RPMI8226 (cell line): ENCODE data around the gene TIMM17B.

Experiments
- DNase-seq: peaks from one replicate; pipeline ENCODE4 v3.0.0-alpha.2; 2015

The TIMM17B gene

GRCh38 chrX:48897625-48898306 is at the start of gene TIMM17B, which contains the start of gene PQBP1:
Gene TIMM17B, minus strand, starts transcription at chrX:48897768. Its CDS starts 19 bp downstream, at chrX:48897749.
Gene PQBP1, plus strand, starts transcription at chrX:48897930. Its CDS starts 580 bp downstream, at chrX:48898510.
- DNase-seq: peak; percentile 96

GRCh38 chrX:48945517-48946348 is 48.2 kb upstream of the TIMM17B start:
- peak; percentile 61 for DNase-seq

GRCh38 chrX:48942895-48943294 is 45.3 kb upstream of the TIMM17B start:
- DNase-seq: no peak

GRCh38 chrX:48940404-48940955 is 42.9 kb upstream of the TIMM17B start:
- peak; percentile 65 for DNase-seq

- peak; percentile 73 for DNase-seq
These were observed 42.1 kb upstream of the TIMM17B start for GRCh38 chrX:48939524-48940228.

GRCh38 chrX:48938721-48939425 is 41.3 kb upstream of the TIMM17B start:
- DNase-seq: peak; percentile 94

- DNase-seq: peak; percentile 89
These were observed 39.7 kb upstream of the TIMM17B start for GRCh38 chrX:48937054-48937907.

- no peak for DNase-seq
These were observed 39.0 kb upstream of the TIMM17B start for GRCh38 chrX:48936429-48937053.

- peak; percentile 17 for DNase-seq
These were observed 37.7 kb upstream of the TIMM17B start for GRCh38 chrX:48935301-48935670.

GRCh38 chrX:48934581-48935300 is 37.2 kb upstream of the TIMM17B start:
- DNase-seq: no peak

GRCh38 chrX:48933757-48934156 is 36.2 kb upstream of the TIMM17B start:
- peak; percentile 66 for DNase-seq

GRCh38 chrX:48927736-48928382 is 30.3 kb upstream of the TIMM17B start:
- peak; percentile 20 for DNase-seq

GRCh38 chrX:48927123-48927522 is 29.6 kb upstream of the TIMM17B start:
- no peak for DNase-seq

GRCh38 chrX:48924270-48924669 is 26.7 kb upstream of the TIMM17B start:
- DNase-seq: no peak

- no peak for DNase-seq
These were observed 26.2 kb upstream of the TIMM17B start for GRCh38 chrX:48923771-48924170.

GRCh38 chrX:48920718-48921104 is 23.1 kb upstream of the TIMM17B start:
- DNase-seq: no peak

- DNase-seq: no peak
These were observed 22.6 kb upstream of the TIMM17B start for GRCh38 chrX:48919947-48920717.

- peak; percentile 71 for DNase-seq
These were observed 21.8 kb upstream of the TIMM17B start for GRCh38 chrX:48919360-48919841.
